ENCODE measurements around the gene LIMS1. TPM values are rescaled to one million over a fixed set of nuclear protein-coding genes. Genes with fewer than 3 reads are reported as not detected.
"Not testable (repeated sequence)": the region's sequence is repeated elsewhere in the genome, so short reads cannot be mapped to it uniquely, and the experiment has no call there.

LIMS1 gene
- total RNA-seq, 1 experiment from 2014 or later = 132 TPM

GRCh38 chr2:108719149-108720044, 185.1 kb downstream of the LIMS1 start, which contains the start of gene RANBP2:
Gene RANBP2, plus strand, starts transcription at chr2:108719482. Its CDS starts 125 bp downstream, at chr2:108719607.
- DNase-seq (ENCODE audit: low read depth) = peak; percentile 94

DNA sequence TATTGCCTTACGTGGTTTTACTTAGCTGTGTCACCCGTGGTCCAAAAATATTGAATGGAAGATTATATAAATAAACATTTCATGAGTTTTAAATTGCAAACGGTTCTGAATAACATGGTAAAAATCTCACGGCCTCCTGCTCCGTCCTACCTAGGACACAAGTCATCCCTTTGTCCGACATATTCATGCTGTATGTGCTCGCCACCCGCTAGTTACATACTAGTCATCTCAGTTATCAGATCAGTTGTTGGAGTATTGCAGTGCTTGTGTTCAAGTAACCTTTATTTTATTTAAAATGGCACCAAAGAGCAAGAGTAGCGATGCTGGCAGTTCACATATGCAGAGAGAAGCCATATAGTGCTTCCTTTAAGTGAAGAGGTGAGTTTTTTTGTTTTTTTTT, 191.8 kb downstream of the LIMS1 start:
- DNase-seq (ENCODE audit: low read depth) = not testable (repeated sequence)

DNA sequence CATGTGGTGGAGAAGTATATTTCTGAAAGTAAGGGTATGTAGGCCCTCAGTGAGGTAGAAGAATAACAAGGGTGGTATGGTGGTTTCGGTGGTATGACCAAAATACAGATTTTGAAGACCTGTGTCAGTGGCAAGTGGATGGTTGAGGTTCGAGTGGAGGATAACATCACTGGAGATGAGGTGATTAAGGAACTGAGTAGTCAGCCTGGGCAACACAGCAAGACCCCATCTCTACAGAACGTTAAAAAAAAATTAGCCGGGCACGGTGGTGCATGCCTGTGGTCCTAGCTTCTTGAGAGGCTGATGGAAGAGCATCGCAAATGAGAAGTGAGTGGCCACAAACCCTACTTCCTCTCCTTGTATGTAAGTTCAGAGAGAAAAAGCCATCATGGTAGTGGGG, 200.4 kb downstream of the LIMS1 start:
- DNase-seq (ENCODE audit: low read depth) = peak; percentile 17

Small RNA genes lying within 50 kb of the gene (small RNA-seq; reads per million reads assigned to genes)
- gene AC010095.1 = not detected

Other genes with a start within 250 kb of the LIMS1 start
- 1.8 and 2.3 TPM in 2 replicates for gene SULT1C2, start 245.6 kb upstream of the LIMS1 start, total RNA-seq (2014; rRNA removed; shearing (Covaris generic))
- not detected in 2 replicates for gene SULT1C4, start 156.5 kb upstream of the LIMS1 start, total RNA-seq (2014; rRNA removed; shearing (Covaris generic))
- 8.0 and 10.3 TPM in 2 replicates for gene GCC2, start 85.3 kb upstream of the LIMS1 start, total RNA-seq (2014; rRNA removed; shearing (Covaris generic))
- 38.4 and 42.0 TPM in 2 replicates for gene RANBP2, start 185.0 kb downstream of the LIMS1 start, total RNA-seq (2014; rRNA removed; shearing (Covaris generic))

Data from HT1080 (cell line).